ENCODE data around the gene RCE1.
"Not testable (repeated sequence)": the region's sequence is repeated elsewhere in the genome, so short reads cannot be mapped to it uniquely, and the experiment has no call there.

Gene RCE1, protein sequence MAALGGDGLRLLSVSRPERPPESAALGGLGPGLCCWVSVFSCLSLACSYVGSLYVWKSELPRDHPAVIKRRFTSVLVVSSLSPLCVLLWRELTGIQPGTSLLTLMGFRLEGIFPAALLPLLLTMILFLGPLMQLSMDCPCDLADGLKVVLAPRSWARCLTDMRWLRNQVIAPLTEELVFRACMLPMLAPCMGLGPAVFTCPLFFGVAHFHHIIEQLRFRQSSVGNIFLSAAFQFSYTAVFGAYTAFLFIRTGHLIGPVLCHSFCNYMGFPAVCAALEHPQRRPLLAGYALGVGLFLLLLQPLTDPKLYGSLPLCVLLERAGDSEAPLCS

DNA sequence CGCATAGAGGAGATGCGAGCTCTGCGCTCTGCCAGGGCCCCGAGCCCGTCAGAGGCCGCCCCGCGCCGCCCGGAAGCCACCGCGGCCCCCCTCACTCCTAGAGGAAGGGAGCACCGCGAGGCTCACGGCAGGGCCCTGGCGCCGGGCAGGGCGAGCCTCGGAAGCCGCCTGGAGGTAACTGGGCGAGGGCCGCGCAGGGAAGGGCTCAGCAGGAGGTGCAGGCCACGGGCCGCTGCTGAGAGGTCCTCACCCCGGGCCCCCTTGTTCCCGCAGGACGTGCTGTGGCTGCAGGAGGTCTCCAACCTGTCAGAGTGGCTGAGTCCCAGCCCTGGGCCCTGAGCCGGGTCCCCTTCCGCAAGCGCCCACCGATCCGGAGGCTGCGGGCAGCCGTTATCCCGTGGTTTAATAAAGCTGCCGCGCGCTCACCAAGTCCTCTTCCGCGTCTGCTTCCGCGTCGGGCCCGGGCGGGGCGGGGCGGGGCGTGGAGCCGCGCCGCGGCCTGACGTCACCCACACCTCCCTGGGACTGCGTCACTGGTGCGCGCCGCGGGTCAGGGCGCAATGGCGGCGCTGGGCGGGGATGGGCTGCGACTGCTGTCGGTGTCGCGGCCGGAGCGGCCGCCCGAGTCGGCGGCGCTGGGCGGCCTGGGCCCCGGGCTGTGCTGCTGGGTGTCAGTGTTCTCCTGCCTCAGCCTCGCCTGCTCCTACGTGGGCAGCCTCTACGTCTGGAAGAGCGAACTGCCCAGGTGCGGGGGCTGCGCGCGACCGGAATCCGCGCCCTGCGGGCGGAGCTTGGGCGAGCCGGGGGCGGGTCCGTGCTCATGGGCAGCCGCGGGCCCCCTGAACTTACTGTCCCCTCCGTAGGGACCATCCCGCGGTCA, at the start of gene RCE1:
Gene RCE1 (plus strand): TSS at position 546 of the 880 bp plus-strand sequence. CDS start 15 bp downstream, at position 561.
- peak; percentile 85 for DNase-seq (ENCODE audit: low read depth)

DNA sequence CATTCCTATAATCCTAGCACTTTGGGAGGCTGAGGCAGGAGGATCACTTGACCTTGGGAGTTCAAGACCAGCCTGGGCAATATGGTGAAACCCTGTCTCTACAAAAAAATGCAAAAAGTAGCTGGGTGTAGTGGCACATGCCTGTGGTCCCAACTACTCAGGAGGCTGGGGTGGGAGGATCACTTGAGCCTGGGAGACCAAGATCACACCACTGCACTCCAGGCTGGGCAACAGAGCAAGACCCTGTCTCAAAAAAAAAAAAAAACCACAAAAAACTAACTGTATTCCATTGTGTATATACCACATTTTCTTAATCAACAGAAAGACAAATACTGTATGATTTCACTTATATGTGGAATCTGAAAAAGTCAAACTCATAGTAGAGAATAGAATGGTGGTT, 43.4 kb upstream of the RCE1 start:
- not testable (repeated sequence) for DNase-seq (ENCODE audit: low read depth)

DNA sequence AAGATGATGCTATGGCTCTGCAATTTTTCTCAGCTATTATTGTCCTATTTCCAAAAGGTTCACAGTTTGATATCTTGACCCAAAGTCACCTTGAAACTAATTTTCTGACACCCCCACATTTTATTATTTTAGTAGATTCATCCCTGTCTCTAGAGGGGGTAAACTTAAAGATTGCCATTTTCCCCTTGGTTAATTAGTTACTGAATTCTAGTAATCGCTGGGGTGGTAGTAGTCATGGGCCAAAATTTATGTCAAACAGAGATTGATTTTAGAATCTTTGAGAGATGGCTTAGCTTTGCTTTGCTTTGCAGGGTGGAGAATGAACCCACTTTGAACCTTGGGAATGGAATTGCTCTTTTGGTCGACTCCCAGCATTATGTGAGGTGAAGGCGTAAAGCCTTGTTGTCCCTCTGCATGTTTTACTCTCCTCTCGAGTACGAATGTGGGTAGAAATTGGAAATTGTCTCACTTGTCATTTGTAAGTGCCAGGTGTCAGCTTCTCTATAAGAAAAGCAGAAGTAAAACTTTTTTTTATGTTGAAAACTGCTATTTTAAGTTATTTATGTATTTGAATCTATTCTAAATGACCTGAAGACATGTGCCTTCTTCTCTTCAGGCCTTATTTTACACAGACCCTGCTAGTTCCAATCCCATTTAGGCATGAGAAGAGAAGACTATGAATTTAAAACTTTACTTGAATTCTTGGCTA, 42.4 kb upstream of the RCE1 start:
- DNase-seq (ENCODE audit: low read depth): no peak

DNA sequence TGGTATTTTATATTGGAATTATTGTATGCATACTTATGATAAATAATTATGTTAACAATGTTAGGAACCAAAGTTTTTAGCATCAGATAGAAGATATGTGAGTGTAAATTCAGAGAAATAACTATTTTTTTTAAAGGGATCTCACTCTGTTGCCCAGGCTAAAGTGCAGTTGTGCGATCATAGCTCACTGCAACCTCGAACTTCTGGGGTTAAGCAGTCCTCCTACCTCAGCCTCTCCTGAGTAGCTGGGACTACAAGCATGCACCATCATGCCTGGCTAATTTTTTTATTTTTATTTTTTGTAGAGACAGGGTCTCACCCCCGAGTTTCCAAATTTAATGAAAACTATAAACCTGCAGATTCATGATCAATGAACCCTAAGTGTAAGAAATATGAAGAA, 33.6 kb upstream of the RCE1 start:
- DNase-seq (ENCODE audit: low read depth): no peak

DNA sequence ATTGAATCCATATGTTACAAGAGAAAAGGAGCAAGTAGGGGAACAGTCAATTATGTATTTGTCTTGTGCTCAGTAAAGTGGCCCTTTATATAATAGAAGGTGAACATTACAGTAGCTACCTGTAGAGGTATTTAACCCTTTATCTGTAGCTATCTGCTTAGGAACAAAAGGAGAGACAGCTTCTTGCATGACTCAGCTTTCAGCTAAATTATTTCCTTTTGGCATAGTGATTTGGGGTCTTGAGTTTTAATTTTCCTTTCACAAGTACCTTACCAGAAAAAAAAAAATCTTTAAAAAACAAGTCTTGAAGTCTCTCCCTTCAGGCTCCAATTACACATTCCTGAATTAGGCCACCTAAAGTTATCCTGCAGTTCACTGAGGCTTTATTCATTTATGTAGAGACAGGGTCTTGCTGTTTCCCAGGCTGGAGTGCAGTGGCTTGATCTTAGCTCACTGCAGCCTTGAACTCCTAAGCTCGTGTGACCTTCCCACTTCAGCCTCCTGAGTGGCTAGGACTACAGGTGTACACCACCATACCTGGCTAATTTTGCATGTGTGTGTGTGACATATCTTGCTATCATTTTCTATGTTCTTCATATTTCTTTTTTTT, 32.6 kb upstream of the RCE1 start:
- no peak for DNase-seq (ENCODE audit: low read depth)

DNA sequence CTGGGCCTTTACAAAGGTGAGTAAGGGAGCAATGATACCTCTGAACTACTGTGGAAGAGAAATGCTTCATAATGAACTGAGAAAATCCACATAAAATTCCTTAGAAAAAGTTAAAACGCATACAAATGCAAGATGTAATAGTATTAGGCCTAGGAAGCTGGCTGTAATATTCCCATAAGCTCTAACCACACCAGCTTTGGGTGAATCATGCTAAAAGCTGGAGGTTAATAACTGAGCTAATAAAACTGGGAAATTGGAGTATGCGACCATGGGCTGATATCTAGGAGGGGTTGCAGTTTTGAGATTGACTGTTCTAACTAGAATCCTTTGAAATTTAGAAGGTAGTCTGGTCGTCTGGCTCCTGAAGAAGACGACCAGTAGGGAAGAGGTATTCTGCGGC, 28.6 kb upstream of the RCE1 start:
- DNase-seq (ENCODE audit: low read depth): no peak

DNA sequence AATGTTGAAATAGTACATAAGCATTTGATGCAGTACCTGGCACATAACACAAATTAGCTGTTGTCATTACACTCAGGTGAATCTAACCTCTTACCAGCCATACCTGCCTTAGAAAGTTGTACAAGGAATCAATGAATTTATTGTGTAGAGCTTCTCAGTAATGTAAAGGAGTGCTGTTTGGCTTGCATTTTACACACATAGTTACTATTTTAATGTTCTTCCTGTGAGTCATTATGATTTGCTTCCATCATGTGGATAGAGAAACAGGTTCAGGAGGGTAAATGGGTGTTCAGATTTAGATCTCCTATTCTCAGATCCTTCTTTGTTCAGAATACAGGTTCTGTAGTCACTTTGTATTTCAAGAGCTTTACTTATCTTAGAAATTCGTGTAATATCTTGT, 27.6 kb upstream of the RCE1 start:
- DNase-seq (ENCODE audit: low read depth): no peak

DNA sequence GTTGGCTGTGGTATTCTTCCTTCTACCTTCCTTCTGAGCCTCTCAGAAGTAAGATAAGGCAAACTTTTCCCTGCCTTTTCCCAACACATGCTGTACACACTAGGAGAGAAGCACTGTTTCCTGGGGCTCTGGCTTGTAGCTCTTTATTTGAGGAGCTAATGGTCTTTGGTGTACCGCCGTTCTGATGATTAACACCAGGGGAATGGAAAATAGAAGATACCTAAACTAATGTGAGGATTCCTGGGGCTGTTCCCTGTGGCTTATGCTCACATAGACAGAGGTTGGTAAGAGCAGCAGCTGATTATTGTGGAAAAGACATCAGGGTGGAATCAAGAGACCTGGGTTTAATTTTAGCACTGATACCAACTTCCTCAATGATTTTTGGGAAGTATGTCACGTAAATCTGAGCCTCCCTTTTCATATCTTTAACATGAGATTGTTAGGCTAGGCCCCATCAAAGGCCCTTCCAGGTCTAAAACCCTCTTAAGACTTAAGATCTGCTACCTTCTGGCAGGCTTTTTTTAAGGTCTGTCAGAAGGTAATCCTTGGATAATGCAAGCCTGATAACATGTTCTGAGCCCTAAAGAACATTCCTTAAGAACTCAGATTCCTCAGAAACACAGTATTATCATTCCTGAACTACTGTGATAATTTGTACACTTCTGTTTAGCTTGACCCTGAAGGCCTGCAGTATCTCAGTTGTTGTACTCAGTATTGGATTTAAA, 24.8 kb upstream of the RCE1 start:
- DNase-seq (ENCODE audit: low read depth): no peak

DNA sequence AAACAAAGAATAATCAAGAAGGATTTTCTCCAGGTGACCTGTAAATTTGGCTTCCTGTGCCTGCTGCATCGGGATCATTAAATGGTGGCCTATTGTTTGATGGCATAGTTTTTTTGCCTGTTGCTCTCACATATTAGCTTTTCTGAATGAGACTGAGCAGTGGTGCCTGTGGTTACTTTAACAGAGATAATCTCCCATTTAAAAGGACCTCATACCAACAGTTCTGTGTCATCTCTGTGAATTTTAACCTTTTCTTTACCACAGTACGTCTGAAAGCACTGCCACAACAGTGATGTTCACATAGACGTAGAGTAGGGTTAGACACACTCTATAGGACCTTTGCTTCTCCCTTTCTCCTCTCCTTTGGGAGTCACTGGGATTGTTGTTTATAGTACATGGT, 22.9 kb upstream of the RCE1 start:
- DNase-seq (ENCODE audit: low read depth): no peak

DNA sequence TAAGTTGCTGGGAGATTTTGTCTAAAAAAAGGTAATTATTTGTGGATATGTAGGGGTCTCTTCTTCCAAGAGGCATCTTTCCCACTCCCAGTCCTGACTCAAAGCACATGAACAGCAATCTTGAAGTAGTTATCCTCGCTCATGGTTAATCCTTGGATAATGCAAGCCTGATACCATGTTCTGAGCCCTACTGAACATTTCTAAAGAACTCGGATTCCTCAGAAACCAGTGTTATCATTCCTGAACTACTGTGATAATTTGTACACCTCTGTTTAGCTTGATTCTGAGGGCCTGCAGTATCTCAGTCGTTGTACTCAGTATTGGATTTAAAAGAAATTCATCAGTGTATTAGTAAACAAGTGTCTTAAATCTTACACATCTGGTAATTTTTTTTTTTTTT, 22.3 kb upstream of the RCE1 start:
- no peak for DNase-seq (ENCODE audit: low read depth)

DNA sequence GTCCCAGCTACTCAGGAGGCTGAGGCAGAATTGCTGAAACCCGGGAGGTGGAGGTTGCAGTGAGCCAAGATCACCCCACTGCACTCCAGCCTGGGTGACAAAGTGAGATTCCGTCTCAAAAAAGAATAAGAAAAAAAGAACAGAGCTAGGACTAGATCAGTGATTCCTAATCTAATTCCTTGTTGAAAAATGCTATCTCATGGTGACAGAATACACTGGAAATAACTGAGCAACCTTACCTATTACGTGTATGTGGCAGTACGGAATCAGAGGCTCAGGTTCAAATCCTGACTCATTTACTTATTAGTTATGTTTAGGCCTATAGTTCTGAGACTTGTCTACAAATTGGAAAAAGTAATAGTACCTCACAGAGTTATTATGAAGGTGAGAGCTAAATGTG, 19.5 kb upstream of the RCE1 start:
- DNase-seq (ENCODE audit: low read depth): no peak

DNA sequence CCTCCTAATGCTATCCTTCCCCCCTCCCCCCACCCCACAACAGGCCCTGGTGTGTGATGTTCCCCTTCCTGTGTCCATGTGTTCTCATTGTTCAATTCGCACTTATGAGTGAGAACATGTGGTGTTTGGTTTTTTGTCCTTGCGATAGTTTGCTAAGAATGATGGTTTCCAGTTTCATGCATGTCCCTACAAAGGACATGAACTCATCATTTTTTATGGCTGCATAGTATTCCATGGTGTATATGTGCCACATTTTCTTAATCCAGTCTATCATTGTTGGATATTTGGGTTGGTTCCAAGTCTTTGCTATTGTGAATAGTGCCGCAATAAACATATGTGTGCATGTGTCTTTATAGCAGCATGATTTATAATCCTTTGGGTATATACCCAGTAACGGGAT, 18.7 kb upstream of the RCE1 start:
- DNase-seq (ENCODE audit: low read depth): not testable (repeated sequence)

DNA sequence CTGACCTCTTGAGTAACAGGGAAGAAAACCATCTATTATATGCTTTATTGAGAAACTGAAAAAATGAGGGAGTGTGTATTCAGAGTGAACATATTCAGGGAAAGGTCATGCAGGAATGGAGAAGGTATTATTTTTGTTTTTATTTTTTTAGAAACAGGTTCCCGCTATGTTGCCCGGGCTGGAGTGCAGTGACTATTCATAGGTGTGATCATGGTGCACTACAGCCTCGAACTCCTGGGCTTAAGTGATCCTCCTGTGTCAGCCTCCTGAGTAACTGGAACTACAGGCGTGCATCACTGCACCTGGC, 8.7 kb upstream of the RCE1 start:
- DNase-seq (ENCODE audit: low read depth): no peak

DNA sequence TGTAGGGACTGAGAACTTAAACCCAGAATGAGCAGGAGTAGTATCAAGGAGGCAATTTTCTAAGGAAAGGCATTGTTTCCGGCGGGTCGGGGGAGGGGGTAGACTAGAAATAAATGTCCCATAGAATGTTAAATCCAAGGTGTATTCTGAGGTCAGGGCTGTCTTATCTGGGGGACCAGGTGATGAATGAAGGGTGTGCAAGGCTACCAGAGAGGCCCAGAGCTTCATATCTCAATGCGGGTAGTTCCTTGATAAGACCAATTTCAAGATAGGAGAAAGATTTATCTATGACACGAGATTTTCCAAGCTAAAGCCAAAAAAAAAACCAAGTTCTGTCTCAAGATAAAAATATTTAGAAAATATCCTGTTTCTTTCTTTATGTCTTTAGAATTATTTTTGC, 8.3 kb upstream of the RCE1 start:
- DNase-seq (ENCODE audit: low read depth): no peak

DNA sequence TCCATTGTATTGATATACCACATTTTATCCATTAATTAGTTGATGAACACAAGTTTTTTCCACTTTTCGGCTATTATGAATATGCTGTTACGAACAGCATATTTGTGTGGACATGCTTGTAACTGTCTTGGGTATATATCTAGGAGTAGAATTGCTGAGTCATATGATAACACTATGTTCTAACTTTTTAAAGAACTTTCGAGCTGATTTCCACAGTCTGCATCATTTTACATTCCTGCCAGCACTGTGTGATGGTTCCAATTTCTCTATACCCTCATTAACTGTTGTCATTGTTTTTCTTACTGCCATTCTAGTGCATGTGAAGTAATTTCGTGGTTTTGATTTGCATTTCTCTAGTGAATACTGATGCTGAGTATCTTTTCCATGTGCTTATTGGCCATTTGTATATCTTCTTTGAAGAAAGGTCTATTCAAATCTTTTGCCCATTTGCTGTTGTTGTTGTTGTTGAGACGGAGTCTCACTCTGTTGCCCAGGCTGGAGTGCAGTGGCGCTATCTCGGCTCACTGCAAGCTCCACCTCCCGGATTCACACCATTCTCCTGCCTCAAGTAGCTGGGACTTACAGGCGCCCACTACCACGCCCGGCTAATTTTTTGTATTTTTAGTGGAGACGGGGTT, 7.4 kb upstream of the RCE1 start:
- no peak for DNase-seq (ENCODE audit: low read depth)

DNA sequence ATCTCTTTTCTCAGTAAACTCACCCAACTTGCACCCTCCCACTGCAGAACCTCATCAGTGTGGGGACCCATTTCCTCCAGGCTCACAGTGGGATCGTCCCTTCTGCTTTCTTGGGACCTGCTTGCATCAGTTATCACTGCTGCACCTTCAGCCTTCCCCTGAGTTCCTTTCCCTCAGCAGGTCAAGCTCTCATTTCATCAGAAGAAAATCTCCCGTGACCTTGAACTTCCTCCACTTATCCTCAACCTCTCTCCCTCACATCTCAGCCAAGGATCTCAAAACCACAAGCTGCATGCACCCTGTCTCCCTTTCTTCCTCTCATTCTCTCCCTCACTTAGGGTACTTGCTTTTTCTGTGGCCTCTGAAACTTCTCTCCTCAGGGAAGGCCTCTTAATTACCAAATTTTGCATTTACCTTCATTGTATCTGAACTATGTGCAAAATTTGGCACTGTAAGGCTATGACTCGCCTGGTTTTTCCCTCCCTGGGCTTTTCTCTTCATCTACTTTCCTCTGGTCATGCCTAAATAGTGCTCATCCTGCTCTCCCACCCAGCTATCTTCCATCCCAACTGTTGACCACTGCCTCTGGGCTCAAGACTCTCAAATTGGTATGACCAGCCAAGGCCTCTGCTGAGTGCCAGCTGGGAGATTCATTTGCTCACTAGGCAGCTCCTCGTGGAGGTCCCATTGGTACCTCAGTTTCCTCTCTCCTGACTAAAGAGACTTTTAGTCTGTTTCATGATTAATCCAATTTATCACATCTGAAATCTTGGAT, 2.7 kb upstream of the RCE1 start:
- DNase-seq (ENCODE audit: low read depth): no peak

DNA sequence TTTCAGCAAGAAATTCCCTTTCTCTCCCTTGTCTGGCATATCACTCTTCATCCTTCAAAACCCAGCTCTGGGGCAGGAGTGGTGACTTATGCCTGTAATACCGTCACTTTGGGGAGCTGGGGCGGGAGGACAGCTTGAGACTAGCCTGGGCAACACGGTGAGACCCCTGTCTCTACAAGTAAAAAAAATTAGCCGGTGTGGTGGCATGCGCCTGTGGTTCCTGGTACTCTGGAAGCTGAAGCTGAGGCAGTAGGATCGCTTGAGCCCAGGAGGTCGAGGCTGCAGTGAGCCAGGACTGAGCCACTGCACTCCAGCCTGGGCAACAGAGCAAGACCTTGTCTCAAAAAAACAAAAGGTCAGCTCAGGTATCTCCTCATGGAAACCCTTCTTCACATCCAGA, 1.4 kb upstream of the RCE1 start:
- DNase-seq (ENCODE audit: low read depth): no peak

DNA sequence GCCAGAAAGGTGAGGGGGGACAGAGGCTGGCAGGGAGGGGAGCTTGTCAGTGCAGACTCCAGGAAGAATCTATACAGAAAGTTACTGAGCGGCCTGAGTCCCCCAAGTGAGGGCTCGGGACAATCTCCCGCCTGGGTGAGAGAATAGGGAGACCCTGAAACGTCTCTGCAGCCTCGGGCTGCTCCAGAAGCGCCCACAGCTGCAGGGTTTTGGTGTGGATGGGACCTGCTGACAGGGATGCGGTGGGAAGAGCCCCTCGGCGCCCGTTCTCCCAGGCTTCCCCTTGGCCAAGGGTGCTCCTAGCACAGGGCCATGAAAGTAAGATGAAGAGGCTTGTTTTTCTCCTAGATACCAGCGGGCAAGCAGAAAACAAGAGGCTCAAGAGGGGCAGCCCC, 743 bp upstream of the RCE1 start:
- DNase-seq (ENCODE audit: low read depth): no peak

DNA sequence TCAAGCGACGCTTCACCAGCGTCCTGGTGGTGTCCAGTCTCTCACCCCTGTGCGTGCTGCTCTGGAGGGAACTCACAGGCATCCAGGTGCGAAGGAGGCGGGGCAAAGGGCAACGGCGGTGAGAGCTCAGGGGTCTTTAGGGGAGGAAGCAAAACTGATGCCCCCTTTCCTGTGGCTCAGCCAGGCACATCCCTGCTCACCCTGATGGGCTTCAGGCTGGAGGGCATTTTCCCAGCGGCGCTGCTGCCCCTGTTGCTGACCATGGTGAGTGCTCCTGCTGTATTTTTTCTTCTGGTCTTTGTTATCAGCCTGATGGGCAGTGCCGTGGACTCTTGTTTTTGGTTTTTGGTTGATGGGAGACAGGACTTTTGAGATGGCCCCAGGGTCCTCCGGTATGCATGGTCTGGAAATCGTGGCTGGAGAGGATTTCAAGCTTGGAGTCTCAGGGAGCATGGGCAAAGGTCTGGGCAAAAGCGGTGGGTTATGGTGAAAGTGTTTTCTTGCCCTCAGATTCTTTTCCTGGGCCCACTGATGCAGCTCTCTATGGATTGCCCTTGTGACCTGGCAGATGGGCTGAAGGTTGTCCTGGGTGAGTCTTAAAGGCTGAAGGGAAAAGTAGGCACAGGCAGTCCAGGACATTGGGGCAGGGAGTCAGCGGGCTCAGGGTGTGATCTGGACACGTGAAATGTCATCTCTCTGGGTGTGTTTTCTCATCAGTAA, 695 bp downstream of the RCE1 start:
- no peak for DNase-seq (ENCODE audit: low read depth)
